ENCODE results near the gene FLT3LG.

DNA sequence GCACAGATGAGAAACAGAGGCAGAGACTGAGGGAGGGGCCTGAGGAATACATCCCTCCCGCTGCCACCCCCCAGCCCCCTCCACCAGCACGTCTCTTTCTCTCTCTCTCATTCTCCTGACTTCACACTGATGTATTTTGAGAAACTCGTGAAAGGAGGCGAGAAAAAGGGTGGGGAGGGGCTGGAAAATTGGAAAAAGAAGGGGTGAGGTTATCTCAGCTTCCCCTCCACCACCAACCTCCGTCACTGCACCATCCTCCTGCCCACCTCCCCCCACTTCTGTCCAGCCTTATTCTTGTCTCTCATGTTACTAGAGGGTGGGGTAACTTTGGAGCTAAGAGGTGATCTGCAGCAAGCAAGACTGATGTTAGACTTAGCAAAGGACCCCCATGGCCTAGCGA, 34.2 kb upstream of the FLT3LG start:
- TF ChIP-seq, protein P1, sequence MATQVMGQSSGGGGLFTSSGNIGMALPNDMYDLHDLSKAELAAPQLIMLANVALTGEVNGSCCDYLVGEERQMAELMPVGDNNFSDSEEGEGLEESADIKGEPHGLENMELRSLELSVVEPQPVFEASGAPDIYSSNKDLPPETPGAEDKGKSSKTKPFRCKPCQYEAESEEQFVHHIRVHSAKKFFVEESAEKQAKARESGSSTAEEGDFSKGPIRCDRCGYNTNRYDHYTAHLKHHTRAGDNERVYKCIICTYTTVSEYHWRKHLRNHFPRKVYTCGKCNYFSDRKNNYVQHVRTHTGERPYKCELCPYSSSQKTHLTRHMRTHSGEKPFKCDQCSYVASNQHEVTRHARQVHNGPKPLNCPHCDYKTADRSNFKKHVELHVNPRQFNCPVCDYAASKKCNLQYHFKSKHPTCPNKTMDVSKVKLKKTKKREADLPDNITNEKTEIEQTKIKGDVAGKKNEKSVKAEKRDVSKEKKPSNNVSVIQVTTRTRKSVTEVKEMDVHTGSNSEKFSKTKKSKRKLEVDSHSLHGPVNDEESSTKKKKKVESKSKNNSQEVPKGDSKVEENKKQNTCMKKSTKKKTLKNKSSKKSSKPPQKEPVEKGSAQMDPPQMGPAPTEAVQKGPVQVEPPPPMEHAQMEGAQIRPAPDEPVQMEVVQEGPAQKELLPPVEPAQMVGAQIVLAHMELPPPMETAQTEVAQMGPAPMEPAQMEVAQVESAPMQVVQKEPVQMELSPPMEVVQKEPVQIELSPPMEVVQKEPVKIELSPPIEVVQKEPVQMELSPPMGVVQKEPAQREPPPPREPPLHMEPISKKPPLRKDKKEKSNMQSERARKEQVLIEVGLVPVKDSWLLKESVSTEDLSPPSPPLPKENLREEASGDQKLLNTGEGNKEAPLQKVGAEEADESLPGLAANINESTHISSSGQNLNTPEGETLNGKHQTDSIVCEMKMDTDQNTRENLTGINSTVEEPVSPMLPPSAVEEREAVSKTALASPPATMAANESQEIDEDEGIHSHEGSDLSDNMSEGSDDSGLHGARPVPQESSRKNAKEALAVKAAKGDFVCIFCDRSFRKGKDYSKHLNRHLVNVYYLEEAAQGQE (IDR thresholded peaks at IDR 0.05; ENCODE audit: insufficient read depth in 1 of 2, low read depth in 2 of 2, low read length in 2 of 2): no peak
- no peak for TF ChIP-seq SIN3A (IDR thresholded peaks at IDR 0.05; ENCODE audit: borderline replicate concordance, insufficient read depth, low read length)
- no peak for TF ChIP-seq TAF1 (IDR thresholded peaks at IDR 0.05; ENCODE audit: borderline replicate concordance, insufficient read depth, low read length)
